HepG2 (cell line): Measurements from ENCODE around the gene PPP2R5D.

Source experiments
- EED ChIP-seq: sonication (generic); formaldehyde crosslinking; IDR thresholded peaks from 2 replicates; pipeline ENCODE4 v1.5.0; 2020; ENCODE audit warnings: mild to moderate bottlenecking, missing genetic modification reagents
- ERF ChIP-seq: IDR thresholded peaks from 2 replicates; pipeline ENCODE4 v1.6.1; 2018; ENCODE audit warnings: missing biosample characterization, missing genetic modification reagents
- MAX ChIP-seq: IDR thresholded peaks from 2 replicates; pipeline ENCODE4 v1.6.1; 2012; ENCODE audit warnings: inconsistent platforms
- POLR2A ChIP-seq, 2 experiments: IDR thresholded peaks; 2 replicates each; pipeline ENCODE4 v1.6.1; 2011; ENCODE audit warnings: low read depth in 2 of 2, low read length in 2 of 2, mild to moderate bottlenecking in 1 of 2, moderate library complexity in 1 of 2; ENCODE audit not compliant: insufficient read depth in 1 of 2
- UBTF ChIP-seq: sonication (generic); formaldehyde crosslinking; IDR thresholded peaks from 2 replicates; pipeline ENCODE4 v1.4.0; 2020; ENCODE audit warnings: mild to moderate bottlenecking, missing genetic modification reagents
- ZNF34 ChIP-seq: sonication (generic); formaldehyde crosslinking; IDR thresholded peaks from 2 replicates; pipeline ENCODE4 v1.4.0; 2020; ENCODE audit warnings: mild to moderate bottlenecking, missing genetic modification reagents, borderline replicate concordance
- ZNF44 ChIP-seq: sonication (generic); formaldehyde crosslinking; IDR thresholded peaks from 2 replicates; pipeline ENCODE4 v1.5.1; 2020; ENCODE audit warnings: mild to moderate bottlenecking, missing genetic modification reagents
- TF ChIP-seq, protein P1 (sequence below): sonication (generic); formaldehyde crosslinking; IDR thresholded peaks from 2 replicates; pipeline ENCODE4 v1.4.0; 2020; ENCODE audit warnings: missing genetic modification reagents

DNA sequence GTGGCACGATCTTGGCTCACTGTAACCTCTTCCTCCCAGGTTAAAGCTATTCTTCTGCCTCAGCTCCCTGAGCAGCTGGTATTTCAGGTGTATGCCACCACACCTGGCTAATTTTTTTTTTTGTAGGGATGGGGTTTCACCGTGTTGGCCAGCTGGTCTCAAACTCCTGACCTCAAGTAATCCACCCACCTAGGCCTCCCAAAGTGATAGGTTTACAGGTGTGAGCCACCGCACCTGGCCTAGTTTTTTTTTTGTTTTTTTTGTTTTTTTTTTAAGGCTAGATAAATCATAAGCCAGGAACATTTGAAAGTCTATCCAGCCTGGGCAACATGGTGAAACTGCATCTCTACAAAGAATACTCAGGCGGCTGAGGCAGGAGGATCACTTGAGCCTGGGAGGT, 48.0 kb downstream of the PPP2R5D start:
- TF ChIP-seq EED (no peak), POLR2A (IDR thresholded peaks at IDR 0.05; ENCODE audit: insufficient read depth in 1 of 2, low read depth in 2 of 2, low read length in 2 of 2) (no peak), MAX (no peak), ERF (no peak), UBTF (CRISPR knock-in tag) (no peak), ZNF44 (CRISPR knock-in tag) (no peak), ZNF34 (CRISPR knock-in tag) (no peak)
- TF ChIP-seq, protein P1, sequence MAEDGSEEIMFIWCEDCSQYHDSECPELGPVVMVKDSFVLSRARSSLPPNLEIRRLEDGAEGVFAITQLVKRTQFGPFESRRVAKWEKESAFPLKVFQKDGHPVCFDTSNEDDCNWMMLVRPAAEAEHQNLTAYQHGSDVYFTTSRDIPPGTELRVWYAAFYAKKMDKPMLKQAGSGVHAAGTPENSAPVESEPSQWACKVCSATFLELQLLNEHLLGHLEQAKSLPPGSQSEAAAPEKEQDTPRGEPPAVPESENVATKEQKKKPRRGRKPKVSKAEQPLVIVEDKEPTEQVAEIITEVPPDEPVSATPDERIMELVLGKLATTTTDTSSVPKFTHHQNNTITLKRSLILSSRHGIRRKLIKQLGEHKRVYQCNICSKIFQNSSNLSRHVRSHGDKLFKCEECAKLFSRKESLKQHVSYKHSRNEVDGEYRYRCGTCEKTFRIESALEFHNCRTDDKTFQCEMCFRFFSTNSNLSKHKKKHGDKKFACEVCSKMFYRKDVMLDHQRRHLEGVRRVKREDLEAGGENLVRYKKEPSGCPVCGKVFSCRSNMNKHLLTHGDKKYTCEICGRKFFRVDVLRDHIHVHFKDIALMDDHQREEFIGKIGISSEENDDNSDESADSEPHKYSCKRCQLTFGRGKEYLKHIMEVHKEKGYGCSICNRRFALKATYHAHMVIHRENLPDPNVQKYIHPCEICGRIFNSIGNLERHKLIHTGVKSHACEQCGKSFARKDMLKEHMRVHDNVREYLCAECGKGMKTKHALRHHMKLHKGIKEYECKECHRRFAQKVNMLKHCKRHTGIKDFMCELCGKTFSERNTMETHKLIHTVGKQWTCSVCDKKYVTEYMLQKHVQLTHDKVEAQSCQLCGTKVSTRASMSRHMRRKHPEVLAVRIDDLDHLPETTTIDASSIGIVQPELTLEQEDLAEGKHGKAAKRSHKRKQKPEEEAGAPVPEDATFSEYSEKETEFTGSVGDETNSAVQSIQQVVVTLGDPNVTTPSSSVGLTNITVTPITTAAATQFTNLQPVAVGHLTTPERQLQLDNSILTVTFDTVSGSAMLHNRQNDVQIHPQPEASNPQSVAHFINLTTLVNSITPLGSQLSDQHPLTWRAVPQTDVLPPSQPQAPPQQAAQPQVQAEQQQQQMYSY (CRISPR knock-in tag): no peak
